GM18505 (cell line): ENCODE results near the gene TMEM181.

Source experiments
- ATAC-seq: cut with Tn5 transposase; IDR thresholded peaks from one replicate; pipeline ENCODE4 v1.9.1; 2021; ENCODE audit not compliant: unreplicated experiment
- POLR2A ChIP-seq: IDR thresholded peaks from 4 replicates; pipeline ENCODE4 v1.6.1; 2011; ENCODE audit warnings: borderline replicate concordance; ENCODE audit not compliant: insufficient read depth, insufficient read length; ENCODE audit errors: extremely low read depth

Gene TMEM181

DNA sequence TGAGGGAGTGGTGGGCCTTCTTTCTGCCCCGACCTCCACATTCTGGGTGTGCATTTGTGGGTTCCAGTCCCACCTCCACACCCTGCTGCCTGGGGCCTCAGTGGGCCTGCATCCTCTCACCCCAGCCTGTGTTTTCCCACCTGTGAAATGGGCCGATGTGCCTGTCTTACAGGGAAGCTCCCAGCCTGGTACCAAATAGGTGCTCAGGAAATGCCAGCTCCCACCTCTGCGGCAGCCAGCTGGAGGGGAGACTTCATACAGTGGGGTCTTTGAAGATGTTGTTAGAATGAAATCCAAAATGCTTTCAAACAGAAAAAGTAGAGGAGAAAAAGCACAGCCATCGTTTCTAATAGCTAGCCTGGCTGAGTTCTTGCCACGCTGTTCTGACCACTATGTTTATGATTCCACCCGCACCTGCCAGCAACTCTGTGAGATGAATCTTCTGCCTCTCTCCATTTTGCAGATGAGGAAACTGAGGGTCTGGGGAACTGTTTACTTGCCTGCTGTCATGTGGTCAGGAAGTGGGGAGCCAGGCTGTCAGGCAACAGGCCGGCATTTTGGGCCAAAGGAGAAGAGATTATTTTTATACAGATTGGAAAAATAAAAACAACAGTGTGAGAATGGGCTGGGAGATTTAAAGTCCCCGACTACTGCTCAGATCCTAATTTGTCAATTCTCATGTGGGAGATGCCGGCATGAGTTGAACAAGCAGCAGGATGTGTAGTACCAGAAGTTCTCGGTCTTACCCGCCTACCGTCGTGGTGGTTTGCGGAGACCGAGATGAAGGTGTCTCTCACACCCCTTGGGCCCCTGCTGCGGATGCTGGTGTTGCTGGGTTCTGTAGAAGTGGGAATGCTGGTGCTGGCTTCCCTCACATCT, 4.6 kb downstream of the TMEM181 start:
- TF ChIP-seq POLR2A = no peak
- ATAC-seq = no peak

DNA sequence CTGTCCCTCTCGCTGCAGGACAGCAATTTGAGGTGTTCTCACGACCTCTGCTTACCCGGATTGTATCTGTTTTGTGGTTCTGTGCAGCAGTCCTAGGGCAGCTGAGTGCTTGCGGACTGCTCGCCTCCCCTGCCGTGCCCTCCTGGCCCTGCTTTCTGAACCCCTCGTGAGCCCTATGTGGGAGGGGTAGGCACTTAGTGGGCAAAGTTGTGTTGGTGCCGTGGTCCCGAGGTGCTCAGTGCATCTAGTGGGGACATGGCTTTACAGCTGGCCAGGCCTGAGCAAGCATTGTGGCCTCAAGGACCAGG, 5.2 kb downstream of the TMEM181 start:
- TF ChIP-seq POLR2A = no peak
- no peak for ATAC-seq

DNA sequence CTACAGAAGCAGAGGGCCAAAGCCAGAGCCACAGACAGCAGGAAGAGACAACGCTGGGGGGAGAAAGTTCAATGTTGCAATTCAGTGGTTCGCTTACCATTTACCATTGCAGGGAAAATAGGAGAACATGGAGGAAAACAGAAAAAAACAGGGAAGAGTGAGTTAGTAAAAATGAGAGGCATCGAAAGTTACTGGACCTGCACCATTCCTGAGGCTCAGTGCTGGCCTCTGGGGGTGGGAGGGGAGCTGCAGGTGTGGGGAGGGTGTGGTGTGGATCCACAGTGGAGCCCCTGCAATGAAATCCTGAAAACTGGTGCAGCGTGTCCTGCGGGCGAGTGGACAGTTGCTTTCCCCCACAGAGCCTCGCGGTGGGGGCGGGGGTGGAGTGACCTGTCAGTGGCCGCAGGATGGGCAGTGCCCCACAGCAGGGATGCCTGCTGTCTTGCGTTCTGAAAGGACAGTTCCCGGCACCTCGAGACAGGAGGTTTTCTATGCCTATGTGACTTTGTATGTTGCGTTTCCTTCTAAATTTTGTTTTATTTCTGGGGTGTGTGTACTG, 5.7 kb downstream of the TMEM181 start:
- TF ChIP-seq POLR2A = no peak
- ATAC-seq = no peak

DNA sequence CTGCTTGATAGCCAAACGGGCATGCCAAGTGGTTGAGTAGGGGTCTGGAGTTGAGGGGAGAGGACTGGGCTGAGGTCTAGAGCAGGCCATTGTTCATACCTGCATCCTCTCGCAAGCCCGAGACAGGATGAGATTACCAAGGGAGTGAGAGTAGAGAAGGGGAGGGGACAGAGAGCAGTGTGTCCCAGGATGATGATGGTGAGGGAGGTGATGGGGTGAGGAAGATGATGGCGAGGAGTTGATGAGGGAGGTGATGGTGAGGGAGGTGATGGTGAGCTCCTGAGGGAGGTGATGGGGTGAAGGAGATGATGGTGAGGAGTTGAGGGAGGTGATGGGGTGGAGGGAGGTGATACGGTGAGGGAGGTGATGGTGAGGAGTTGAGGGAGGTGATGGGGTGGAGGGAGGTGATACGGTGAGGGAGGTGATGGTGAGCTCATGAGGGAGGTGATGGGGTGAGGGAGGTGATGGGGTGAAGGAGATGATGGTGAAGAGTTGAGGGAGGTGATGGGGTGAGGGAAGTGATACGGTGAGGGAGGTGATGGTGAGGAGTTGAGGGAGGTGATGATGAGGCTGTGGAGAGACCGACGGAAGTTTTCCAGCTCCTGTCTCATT, 6.4 kb downstream of the TMEM181 start:
- no peak for ATAC-seq
- no peak for TF ChIP-seq POLR2A

DNA sequence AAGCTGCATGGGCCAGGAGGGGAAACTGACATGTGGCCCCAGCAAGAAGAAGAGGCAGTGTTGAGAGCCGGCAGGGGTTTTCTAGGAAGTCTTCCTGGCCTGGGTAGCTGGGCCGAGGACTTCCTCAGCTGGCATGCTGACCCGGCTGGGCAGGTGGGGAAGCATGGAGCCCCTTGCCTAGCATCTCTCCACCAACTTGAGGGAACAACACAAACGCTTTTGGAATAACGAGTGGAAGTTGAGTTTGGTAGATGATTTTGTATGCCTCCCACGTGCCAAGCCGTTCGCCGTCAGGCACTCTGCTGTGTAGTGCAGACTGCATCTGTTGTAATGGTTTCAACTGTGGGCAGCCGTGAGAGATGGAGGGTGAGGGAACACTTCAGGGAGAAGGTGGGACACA, 7.3 kb downstream of the TMEM181 start:
- ATAC-seq = no peak
- no peak for TF ChIP-seq POLR2A

DNA sequence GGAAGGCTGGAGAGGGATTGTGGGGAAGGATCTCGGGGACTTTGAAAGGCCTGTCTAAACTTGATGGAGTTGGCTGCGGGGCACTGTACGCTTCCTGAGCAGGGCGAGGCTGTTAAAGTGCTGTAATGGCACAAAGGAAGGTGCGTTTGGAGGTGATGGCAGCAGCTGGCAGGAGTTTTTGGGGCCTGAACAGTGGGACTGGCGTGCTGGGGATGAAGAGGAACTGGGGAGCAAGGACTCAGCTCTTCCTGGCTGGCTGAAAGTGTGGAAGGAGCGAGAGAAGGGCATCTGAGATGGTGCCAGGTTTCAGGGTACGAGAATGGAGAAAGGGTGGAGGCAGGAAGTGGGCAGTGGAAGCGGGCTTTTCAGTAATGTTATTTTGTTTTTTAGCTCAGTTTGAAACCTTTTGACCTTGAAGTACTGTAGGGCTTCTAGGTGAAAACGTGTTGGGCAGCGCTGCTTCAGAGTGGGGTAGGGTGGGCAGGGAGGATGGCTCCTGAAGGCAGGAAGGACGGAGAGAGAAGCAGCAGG, 8.0 kb downstream of the TMEM181 start:
- no peak for TF ChIP-seq POLR2A
- no peak for ATAC-seq

DNA sequence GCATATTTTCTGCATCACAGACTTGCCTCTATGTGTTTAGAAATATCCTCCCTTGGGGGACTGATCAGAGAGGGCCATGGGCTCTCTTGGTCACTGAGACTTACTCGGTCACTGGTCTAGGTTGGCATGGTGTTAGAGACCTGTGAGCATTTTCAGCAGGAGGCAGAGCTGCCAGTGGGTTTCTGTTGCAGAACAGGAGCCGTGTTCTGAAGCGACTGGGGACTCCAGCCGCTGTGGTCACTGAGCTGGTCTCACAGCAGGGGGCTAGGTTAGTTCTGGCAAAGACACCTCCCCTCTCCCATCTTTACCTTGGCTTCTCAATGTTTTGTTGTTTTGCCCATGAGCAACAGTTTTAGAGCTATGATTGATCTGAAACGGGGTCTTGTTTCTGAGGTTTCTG, 8.7 kb downstream of the TMEM181 start:
- no peak for ATAC-seq
- TF ChIP-seq POLR2A = no peak

DNA sequence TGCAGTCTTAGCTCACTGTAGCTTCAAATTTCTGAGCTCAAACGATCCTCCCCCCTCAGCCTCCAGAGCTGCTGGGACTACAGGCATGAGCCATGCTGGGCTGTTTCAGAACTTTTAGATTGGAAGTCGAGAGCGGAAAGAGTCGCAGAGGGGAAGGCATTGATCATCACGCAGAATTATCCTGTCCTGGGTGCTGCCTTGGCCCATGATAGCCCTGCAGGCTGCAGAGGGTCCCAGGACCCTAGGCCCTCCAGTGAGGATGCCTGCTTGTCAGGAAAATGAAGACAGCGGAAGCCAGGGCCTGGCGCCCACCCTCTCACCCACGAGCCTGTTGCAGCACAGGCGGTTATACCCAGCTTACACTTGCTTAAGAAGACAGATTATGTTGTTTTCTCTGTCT, 9.1 kb downstream of the TMEM181 start:
- TF ChIP-seq POLR2A = no peak
- ATAC-seq = no peak

DNA sequence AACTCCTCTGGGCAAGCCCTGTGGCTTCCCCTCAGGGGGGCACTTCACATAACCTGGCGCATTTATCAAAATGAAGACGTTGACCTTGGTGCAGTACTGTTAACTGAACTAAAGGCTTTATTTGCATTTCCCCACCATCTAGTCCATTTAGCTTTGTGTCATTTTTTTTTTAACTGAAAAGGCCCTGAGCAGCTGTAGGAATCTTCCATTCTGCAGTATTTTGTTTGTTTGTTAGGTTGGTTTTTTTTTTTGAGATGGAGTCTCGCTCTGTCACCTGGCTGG, 10.7 kb downstream of the TMEM181 start:
- no peak for ATAC-seq
- TF ChIP-seq POLR2A = no peak

DNA sequence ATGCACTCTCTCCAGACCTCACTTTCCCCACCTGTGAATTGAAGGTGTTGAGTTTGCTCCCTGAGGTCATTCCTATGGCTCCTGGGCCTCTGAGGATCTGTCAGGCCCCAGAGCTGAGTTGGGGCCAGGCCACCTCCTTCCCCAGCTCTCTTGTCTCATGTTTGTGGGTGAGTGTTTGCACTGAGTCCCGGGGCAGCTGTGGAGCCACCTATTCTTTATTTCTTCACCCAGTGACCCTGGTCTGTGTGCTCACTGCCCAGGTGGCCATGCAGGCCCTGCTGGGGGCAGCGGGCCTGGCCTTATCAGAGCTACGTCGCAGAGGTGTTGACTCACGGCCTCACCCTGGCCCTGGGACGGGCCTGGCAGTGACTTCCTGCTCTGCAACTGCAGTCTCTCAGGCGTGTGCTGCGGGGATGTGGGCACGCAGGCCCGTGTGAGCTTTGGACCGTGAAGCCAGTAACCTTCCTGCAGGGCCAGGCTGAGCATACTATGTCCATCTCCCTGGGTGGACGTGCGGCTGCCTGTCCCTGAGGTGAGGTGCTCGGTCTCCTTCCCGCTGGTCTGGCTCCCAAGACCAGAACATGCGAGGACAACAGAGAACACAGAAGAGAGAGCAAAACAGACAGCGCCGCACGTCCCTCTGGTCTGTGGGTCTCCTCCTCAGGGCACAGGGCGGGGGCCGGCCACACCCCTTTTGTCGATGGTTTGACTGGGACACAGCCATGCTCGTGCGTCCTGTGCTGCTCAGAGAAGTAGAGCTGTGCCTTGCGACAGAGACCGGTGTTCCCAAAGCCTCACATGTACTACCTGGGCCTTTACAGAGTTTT, 12.1 kb downstream of the TMEM181 start:
- ATAC-seq = no peak

DNA sequence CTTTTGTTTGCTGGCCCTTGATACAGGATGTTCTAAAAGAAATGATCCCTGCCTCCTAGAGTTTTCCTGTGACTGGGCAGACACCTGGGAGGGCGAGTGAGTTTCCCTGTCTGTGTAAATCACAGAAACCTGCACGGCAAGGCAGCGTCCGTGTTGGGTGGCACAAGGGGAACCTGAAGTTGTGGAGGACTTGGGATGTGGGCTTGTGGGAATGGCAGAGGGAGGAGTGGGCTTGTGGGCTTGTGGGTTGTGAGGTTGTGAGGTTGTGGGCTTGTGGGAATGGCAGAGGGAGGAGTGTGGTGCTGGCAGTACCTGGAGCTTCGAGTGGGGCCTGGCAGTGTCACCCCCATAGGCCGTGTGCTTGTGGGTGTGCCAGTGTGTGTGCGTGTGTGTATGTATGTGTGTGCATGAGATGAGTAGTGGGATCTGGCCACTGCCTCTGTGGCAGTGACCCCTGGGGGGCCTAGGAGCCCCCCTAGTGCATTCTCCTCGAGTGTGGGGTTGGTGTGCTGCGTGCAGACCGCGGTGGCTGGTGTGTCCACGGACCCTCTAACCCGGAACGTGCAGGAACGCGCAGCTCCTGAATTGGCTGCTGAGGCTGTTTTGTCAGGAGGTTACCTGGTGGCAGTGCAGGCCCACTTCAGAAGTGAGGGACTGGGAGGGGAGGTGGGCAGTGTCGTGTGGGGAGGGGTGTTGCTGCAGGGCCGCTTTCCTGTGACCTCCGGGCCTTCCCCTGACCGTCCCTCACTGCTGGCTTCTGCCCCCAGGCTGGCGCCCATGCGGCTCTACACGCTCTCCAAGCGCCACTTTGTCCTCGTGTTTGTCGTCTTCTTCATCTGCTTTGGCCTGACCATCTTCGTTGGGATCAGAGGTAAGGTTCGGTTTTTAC, 13.0 kb downstream of the TMEM181 start:
- TF ChIP-seq POLR2A = no peak
- no peak for ATAC-seq

More for the DNA sequence above, 12.1 kb downstream of the TMEM181 start:
- no peak for TF ChIP-seq POLR2A

DNA sequence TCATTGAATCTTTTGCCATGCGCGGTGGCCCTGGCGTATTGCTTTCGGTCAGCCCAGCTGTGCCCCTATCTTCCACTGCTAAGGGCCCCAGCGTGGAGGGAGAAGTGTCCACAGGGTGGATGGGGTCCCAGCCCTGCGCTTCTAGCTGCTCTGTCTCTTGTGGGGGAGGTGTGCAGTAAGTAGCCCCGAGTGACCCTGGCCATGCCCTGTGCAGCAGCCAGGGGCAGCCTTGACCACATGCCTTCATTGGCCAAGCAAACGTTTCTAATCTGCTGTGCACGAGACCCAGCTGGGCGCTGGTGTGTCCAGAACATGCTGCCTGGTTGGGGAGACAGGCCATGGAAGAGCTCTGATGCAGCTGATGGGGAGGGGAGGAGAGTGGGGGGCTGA, 13.6 kb downstream of the TMEM181 start:
- no peak for ATAC-seq
- no peak for TF ChIP-seq POLR2A
